ENCODE measurements around the gene DIPK1C.

The DIPK1C gene

GRCh38 chr18:74425161-74425560 is 31.9 kb downstream of the DIPK1C start:
- peaks cover 35% of the 10 kb centered on the region for H3K4me1 Mint-ChIP-seq
- no peak for DNase-seq
- H3K36me3 Mint-ChIP-seq (ENCODE audit: low read depth) = peaks cover 8% of the 10 kb centered on the region
- H3K27ac Mint-ChIP-seq = no peak overlapping the region
- H3K27me3 Mint-ChIP-seq (ENCODE audit: low read depth, poor library complexity) = peaks cover 22% of the 10 kb centered on the region
- H3K4me3 Mint-ChIP-seq = no peak overlapping the region
- H3K9me3 Mint-ChIP-seq = peaks cover 26% of the 10 kb centered on the region
- TF ChIP-seq CTCF (IDR thresholded peaks at IDR 0.05) = no peak

GRCh38 chr18:74422541-74422940 is 34.6 kb downstream of the DIPK1C start:
- Mint-ChIP-seq H3K9me3 (peaks cover 28% of the 10 kb centered on the region), H3K27ac (no peak overlapping the region), H3K4me3 (no peak overlapping the region), H3K36me3 (ENCODE audit: low read depth) (peaks cover 8% of the 10 kb centered on the region), H3K4me1 (peaks cover 42% of the 10 kb centered on the region), H3K27me3 (ENCODE audit: low read depth, poor library complexity) (peaks cover 14% of the 10 kb centered on the region)
- no peak for TF ChIP-seq CTCF (IDR thresholded peaks at IDR 0.05)
- DNase-seq = no peak

- H3K9me3 Mint-ChIP-seq = peaks cover 24% of the 10 kb centered on the region
Measured at GRCh38 chr18:74420926-74421325, 36.2 kb downstream of the DIPK1C start.

GRCh38 chr18:74420481-74420880 is 36.6 kb downstream of the DIPK1C start:
- Mint-ChIP-seq H3K27ac (no peak overlapping the region), H3K27me3 (ENCODE audit: low read depth, poor library complexity) (peaks cover 3% of the 10 kb centered on the region), H3K4me1 (peaks cover 56% of the 10 kb centered on the region), H3K4me3 (no peak overlapping the region), H3K9me3 (peaks cover 21% of the 10 kb centered on the region), H3K36me3 (ENCODE audit: low read depth) (peaks cover 8% of the 10 kb centered on the region)
- no peak for DNase-seq
- no peak for TF ChIP-seq CTCF (IDR thresholded peaks at IDR 0.05)

More at GRCh38 chr18:74420926-74421325, 36.2 kb downstream of the DIPK1C start:
- H3K4me3 Mint-ChIP-seq = no peak overlapping the region
- no peak for TF ChIP-seq CTCF (IDR thresholded peaks at IDR 0.05)
- no peak overlapping the region for H3K27ac Mint-ChIP-seq
- H3K4me1 Mint-ChIP-seq = peaks cover 53% of the 10 kb centered on the region
- H3K27me3 Mint-ChIP-seq (ENCODE audit: low read depth, poor library complexity) = peaks cover 4% of the 10 kb centered on the region
- no peak for DNase-seq
- H3K36me3 Mint-ChIP-seq (ENCODE audit: low read depth) = peaks cover 8% of the 10 kb centered on the region

- Mint-ChIP-seq H3K9me3 (peaks cover 16% of the 10 kb centered on the region), H3K4me1 (peaks cover 64% of the 10 kb centered on the region), H3K27me3 (ENCODE audit: low read depth, poor library complexity) (peaks cover 3% of the 10 kb centered on the region), H3K4me3 (no peak overlapping the region), H3K36me3 (ENCODE audit: low read depth) (peaks cover 8% of the 10 kb centered on the region), H3K27ac (no peak overlapping the region)
- TF ChIP-seq CTCF (IDR thresholded peaks at IDR 0.05) = no peak
- no peak for DNase-seq
Measured at GRCh38 chr18:74419761-74420160, 37.3 kb downstream of the DIPK1C start.

- H3K27me3 Mint-ChIP-seq (ENCODE audit: low read depth, poor library complexity) = peaks cover 8% of the 10 kb centered on the region
- H3K4me3 Mint-ChIP-seq = no peak overlapping the region
- peaks cover 73% of the 10 kb centered on the region for H3K4me1 Mint-ChIP-seq
- peaks cover 6% of the 10 kb centered on the region for H3K9me3 Mint-ChIP-seq
- TF ChIP-seq CTCF (IDR thresholded peaks at IDR 0.05) = no peak
- no peaks in the 10 kb centered on the region for H3K36me3 Mint-ChIP-seq (ENCODE audit: low read depth)
- no peak overlapping the region for H3K27ac Mint-ChIP-seq
- no peak for DNase-seq
Measured at GRCh38 chr18:74418023-74418422, 39.1 kb downstream of the DIPK1C start.

All from nephron progenitor cell (in vitro differentiated cells).